K562 (cell line): ENCODE data around the gene ANXA2. TPM values are rescaled to one million over a fixed set of nuclear protein-coding genes. Genes with fewer than 3 reads are reported as not detected.

Experiments used
- ATAC-seq: fragments of 200-7000 bp; cut with Tn5 transposase; 3 replicates; pipeline ENCODE4 v1.9.1; 2020; ENCODE audit warnings: moderate library complexity
- BruUV-seq: library from RNA; stranded (reverse); fragments of 400-500 nt; replicated peaks from 2 replicates; lab custom pipeline; 2021; lab: Mats Ljungman, UMichigan
- CTCF ChIA-PET: fragments of 300-600 bp; formaldehyde crosslinking; extraction: SDS; loops from one replicate; lab custom pipeline; 2021; ENCODE audit warnings: low intra/inter-chr PET ratio; lab: Yijun Ruan, JAX
- POLR2A ChIA-PET: fragments of 300-600, 350-650 bp; sonication (Branson Sonifier 250); formaldehyde crosslinking; extraction: SDS; loops from one replicate; lab custom pipeline; 2021; ENCODE audit warnings: antibody characterized with exemption, inconsistent platforms; lab: Yijun Ruan, JAX
- DNase-seq, 4 experiments: peaks; one replicate each; pipeline versions ENCODE4 v3.0.0 to v3.0.0-alpha.2; 2011 to 2018; ENCODE audit warnings: low spot score in 3 of 4, mixed read lengths in 3 of 4; ENCODE audit errors: extremely low read depth in 1 of 4
- FAIRE-seq: peaks from 2 replicates; lab custom pipeline; 2011; peaks lifted over from hg19 to GRCh38; lab: Jason Lieb, UNC
- H2AFZ ChIP-seq: 2 replicates; pipeline ENCODE4 v1.6.0; 2011; ENCODE audit warnings: low read depth, low read length, control low read depth, inconsistent platforms
- H3K27ac ChIP-seq: fragments of 200-600 bp; 3 replicates; pipeline ENCODE4 v1.8.0; 2011; ENCODE audit warnings: low read depth, mild to moderate bottlenecking, control low read depth, inconsistent platforms, low read length, moderate library complexity, mixed read lengths; ENCODE audit errors: extremely low read depth
- H3K27me3 ChIP-seq, 2 experiments: fragments of 300-600 bp in 1 of 2; 2 replicates in 1 of 2; 3 replicates in 1 of 2; pipeline versions ENCODE4 v1.6.0 to v1.8.0; 2011; ENCODE audit warnings: inconsistent platforms in 2 of 2, low read length in 2 of 2, mild to moderate bottlenecking in 1 of 2, mixed read lengths in 1 of 2, moderate library complexity in 1 of 2; ENCODE audit not compliant: control insufficient read depth in 2 of 2, insufficient read depth in 2 of 2
- H3K36me3 ChIP-seq: fragments of 300-600 bp; 3 replicates; pipeline ENCODE4 v1.8.0; 2011; ENCODE audit warnings: mild to moderate bottlenecking, low read length, inconsistent platforms; ENCODE audit not compliant: control insufficient read depth, insufficient read depth
- H3K4me1 ChIP-seq, 2 experiments: fragments of 200-600 bp in 1 of 2; replicated peaks in 1 of 2; 2 replicates in 1 of 2; 3 replicates in 1 of 2; pipeline versions ENCODE4 v1.5.1 to v1.8.0; 2011; ENCODE audit warnings: inconsistent platforms in 2 of 2, low read length in 2 of 2, mild to moderate bottlenecking in 1 of 2, mixed read lengths in 1 of 2, moderate library complexity in 1 of 2; ENCODE audit not compliant: control insufficient read depth in 2 of 2, insufficient read depth in 2 of 2
- H3K4me2 ChIP-seq: 2 replicates; pipeline ENCODE4 v1.6.1; 2011; ENCODE audit warnings: low read length, control low read depth, inconsistent platforms, mixed read lengths; ENCODE audit not compliant: insufficient read depth
- H3K4me3 ChIP-seq: fragments of 200-600 bp; sonication (generic), shearing (Covaris generic); 2 replicates; pipeline ENCODE4 v1.5.1; 2016; ENCODE audit warnings: control low read depth, inconsistent platforms
- H3K79me2 ChIP-seq: fragments of 200-600 bp; 3 replicates; pipeline ENCODE4 v1.8.0; 2011; ENCODE audit warnings: low read length, inconsistent platforms; ENCODE audit not compliant: control insufficient read depth, insufficient read depth
- H3K9ac ChIP-seq, 2 experiments: 2 replicates each; pipeline versions ENCODE4 v1.6.0 to v1.6.1; 2011; ENCODE audit warnings: low read depth in 2 of 2, low read length in 2 of 2, control low read depth in 1 of 2, inconsistent platforms in 1 of 2, mild to moderate bottlenecking in 1 of 2, mixed read lengths in 1 of 2; ENCODE audit not compliant: insufficient read depth in 1 of 2
- H3K9me1 ChIP-seq: one replicate; pipeline ENCODE4 v1.6.0; 2011; ENCODE audit warnings: inconsistent platforms, mild to moderate bottlenecking, low read length, moderate library complexity; ENCODE audit not compliant: control insufficient read depth, insufficient read depth
- H3K9me3 ChIP-seq: replicated peaks from 2 replicates; pipeline ENCODE4 v1.5.1; 2011; ENCODE audit warnings: low read depth, low read length, inconsistent platforms; ENCODE audit not compliant: control insufficient read depth, insufficient read depth
- H4K20me1 ChIP-seq: replicated peaks from 2 replicates; pipeline ENCODE4 v1.6.1; 2011; ENCODE audit warnings: low read length, inconsistent platforms, mixed read lengths; ENCODE audit not compliant: control insufficient read depth, insufficient read depth
- ARID1B ChIP-seq: fragments of 450-650 bp; IDR thresholded peaks from 2 replicates; pipeline ENCODE4 v1.6.1; 2016; ENCODE audit warnings: antibody characterized with exemption, mild to moderate bottlenecking, inconsistent platforms
- CHCHD3 ChIP-seq: fragments of 250-450 bp; sonication (Bioruptor Pico); IDR thresholded peaks from 2 replicates; pipeline ENCODE4 v2.1.2; 2022; ENCODE audit warnings: mild to moderate bottlenecking
- CREM ChIP-seq: IDR thresholded peaks from 2 replicates; pipeline ENCODE4 v1.6.1; 2014; ENCODE audit warnings: antibody characterized with exemption, low read depth
- DNMT1 ChIP-seq: fragments of 450-650 bp; IDR thresholded peaks from 2 replicates; pipeline ENCODE4 v1.6.1; 2016; ENCODE audit warnings: antibody characterized with exemption, mild to moderate bottlenecking
- ELF4 ChIP-seq: fragments of 450-650 bp; formaldehyde crosslinking; IDR thresholded peaks from 2 replicates; pipeline ENCODE4 v1.4.0; 2022; ENCODE audit warnings: missing genetic modification characterization
- HDAC1 ChIP-seq, 2 experiments: fragments of 450-650 bp; IDR thresholded peaks; 2 replicates each; pipeline ENCODE4 v1.6.1; 2016 to 2017; ENCODE audit warnings: inconsistent platforms in 1 of 2, mild to moderate bottlenecking in 1 of 2, moderate library complexity in 1 of 2
- HDAC6 ChIP-seq: IDR thresholded peaks from 2 replicates; pipeline ENCODE4 v1.6.1; 2012; ENCODE audit warnings: low read depth, mild to moderate bottlenecking, control low read depth, inconsistent platforms, low read length, moderate library complexity
- IRF2 ChIP-seq: sonication (generic); formaldehyde crosslinking; IDR thresholded peaks from 2 replicates; pipeline ENCODE4 v1.8.1; 2022; ENCODE audit warnings: mild to moderate bottlenecking, missing genetic modification reagents
- MTA2 ChIP-seq: fragments of 450-650 bp; IDR thresholded peaks from 2 replicates; pipeline ENCODE4 v1.6.1; 2016; ENCODE audit warnings: low read depth
- MXD1 ChIP-seq: fragments of 250-450 bp; sonication (Bioruptor Pico); IDR thresholded peaks from 2 replicates; pipeline ENCODE4 v1.8.0; 2021; ENCODE audit warnings: borderline replicate concordance, mild to moderate bottlenecking, moderate library complexity; ENCODE audit not compliant: poor library complexity, severe bottlenecking
- NCOA4 ChIP-seq: fragments of 450-650 bp; IDR thresholded peaks from 2 replicates; pipeline ENCODE4 v1.6.1; 2018; ENCODE audit warnings: mild to moderate bottlenecking; ENCODE audit not compliant: partially characterized antibody
- NFXL1 ChIP-seq: fragments of 450-650 bp; formaldehyde crosslinking; IDR thresholded peaks from 2 replicates; pipeline ENCODE4 v1.4.0; 2021; ENCODE audit warnings: mild to moderate bottlenecking
- NONO ChIP-seq, 2 experiments: fragments of 200-400 bp in 1 of 2; fragments of 450-650 bp in 1 of 2; formaldehyde crosslinking in 1 of 2; IDR thresholded peaks; 2 replicates each; pipeline ENCODE4 v1.6.1; 2017; ENCODE audit warnings: low read depth in 2 of 2, mild to moderate bottlenecking in 2 of 2, moderate library complexity in 2 of 2, low read length in 1 of 2
- PHTF2 ChIP-seq: fragments of 250-450 bp; sonication (Bioruptor Pico); IDR thresholded peaks from 2 replicates; pipeline ENCODE4 v1.5.0; 2021; ENCODE audit warnings: mild to moderate bottlenecking
- POU5F1 ChIP-seq: fragments of 150-350 bp; IDR thresholded peaks from 2 replicates; pipeline ENCODE4 v1.6.1; 2014; ENCODE audit warnings: borderline replicate concordance, low read length, low read depth, mild to moderate bottlenecking; ENCODE audit not compliant: partially characterized antibody
- STAT5B ChIP-seq: fragments of 250-450 bp; sonication (Bioruptor Pico); IDR thresholded peaks from 2 replicates; pipeline ENCODE4 v1.8.0; 2021; ENCODE audit warnings: mild to moderate bottlenecking, inconsistent platforms
- ZNF41 ChIP-seq: fragments of 250-450 bp; sonication (Bioruptor Pico); conservative IDR thresholded peaks from 2 replicates; pipeline ENCODE4 v1.4.0; 2020; ENCODE audit warnings: mild to moderate bottlenecking
- WGBS: fragments of 100-300 bp; shearing (Covaris generic); methylation state at CpG from one replicate; pipeline ENCODE4 v1.1.6; 2016; ENCODE audit warnings: low coverage, mixed read lengths; ENCODE audit not compliant: insufficient coverage; ENCODE audit errors: missing lambda C conversion rate; 5-methylcytosine and 5-hydroxymethylcytosine counted together
- in situ Hi-C: fragments of 300-500 bp; cut with MboI; formaldehyde crosslinking; loops from 4 replicates; pipeline ENCODE4 v1.15.0; 2018; ENCODE audit warnings: inconsistent platforms, mixed read lengths
- intact Hi-C: fragments of 100-400 bp; cut with micrococcal nuclease; formaldehyde crosslinking; loops from 2 replicates; pipeline ENCODE4 v1.14.2; 2022
- polyA plus RNA-seq, 8 experiments: library from polyadenylated mRNA; depleted of rRNA in 4 of 8; stranded (reverse) in 5 of 8; unstranded in 3 of 8; fragments of >200 nt; fragmentation: Nextera tagmentation in 2 of 8; fragmentation: Illumina TruSeq in 1 of 8; extraction: Ambion mirVana in 2 of 8; extraction: Trizol in 1 of 8; gene quantifications; 2 replicates each; pipeline versions ENCODE4 v1.2.1 to v1.2.3, GENCODE V29; 2011 to 2014; ENCODE audit warnings: inconsistent platforms in 1 of 8, missing spikeins in 1 of 8
- total RNA-seq, 7 experiments: library from RNA; depleted of rRNA in 6 of 7; stranded (reverse); fragments of >200 nt in 6 of 7; fragmentation: Illumina TruSeq in 2 of 7; extraction: Trizol in 2 of 7; gene quantifications; 2 replicates each; pipeline versions ENCODE4 v1.2.1 to v1.2.3, GENCODE V29; 2011 to 2021; ENCODE audit warnings: low replicate concordance in 1 of 7
- TF ChIP-seq, protein P1 (sequence below): fragments of 250-450 bp; sonication (Bioruptor Pico); IDR thresholded peaks from 2 replicates; pipeline ENCODE4 v1.5.0; 2021
- TF ChIP-seq, protein P2 (sequence below): fragments of 250-450 bp; sonication (Bioruptor Pico); IDR thresholded peaks from 2 replicates; pipeline ENCODE4 v1.5.0; 2020; ENCODE audit warnings: mild to moderate bottlenecking

Gene ANXA2
- total and polyA plus RNA-seq, 9 of the 15 experiments (the other 6 are each of a cell fraction or from before 2014, with no cell fraction given): 301 to 1,102 (median 452) TPM

DNA sequence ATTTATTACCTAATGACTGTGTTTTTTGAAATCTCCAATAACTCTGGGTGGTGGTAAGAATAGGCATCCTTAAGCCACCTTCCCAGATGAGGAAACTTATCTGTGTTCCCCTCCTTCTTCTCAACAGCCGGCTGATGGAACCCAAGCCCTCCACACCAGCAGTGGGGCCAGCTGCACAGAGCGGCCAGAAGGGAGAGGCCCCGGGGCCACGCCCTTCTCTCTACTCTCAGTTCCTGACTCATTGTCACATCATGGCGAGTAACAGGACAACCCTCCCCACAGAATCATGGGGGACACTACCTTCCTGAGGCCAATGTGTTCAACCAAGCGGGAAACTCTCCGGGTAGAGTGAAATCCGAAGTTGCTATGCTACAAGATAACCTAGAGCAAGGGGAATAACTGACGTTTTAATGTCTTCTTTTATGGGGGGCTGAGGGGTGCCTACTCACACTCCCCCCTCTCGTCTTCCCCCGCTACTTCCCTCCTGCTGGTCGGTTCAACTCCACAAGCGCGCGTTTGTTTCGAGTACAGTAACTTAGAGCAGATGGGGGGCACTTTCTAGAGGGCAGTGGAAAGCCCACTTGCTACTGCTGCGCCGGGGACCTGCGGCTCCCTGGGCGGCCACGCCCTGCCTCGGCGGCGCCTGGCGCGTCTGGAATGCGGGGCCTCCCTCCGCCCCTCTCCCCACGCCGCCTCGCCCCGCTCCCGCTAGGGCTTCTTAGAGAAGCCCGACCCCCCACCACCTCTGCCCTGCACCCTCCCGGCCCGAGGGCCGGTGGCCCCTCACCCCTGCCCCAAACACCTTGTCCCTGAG is 621 bp downstream of the ANXA2 start:
- intact Hi-C loops (loop anchor here (2.0 kb wide), 1 partner anchor 82 kb away; the partner anchor contains the start of gene ICE2), in situ Hi-C loops (no loop called here)
- Histone ChIP-seq H3K27ac (peak overlapping the region; percentile 92), H3K9me3 (no peaks in the 10 kb centered on the region), H3K9me1 (peaks cover 6% of the 10 kb centered on the region), H3K27me3 (no peaks in the 10 kb centered on the region), H3K4me1 (peaks cover 36 to 40% of the 10 kb centered on the region in 2 experiments), H3K4me2 (peak overlapping the region; percentile 98), H3K36me3 (peaks cover 44% of the 10 kb centered on the region; the same call in 2 of the 3 replicates), H3K79me2 (peaks cover 56% of the 10 kb centered on the region), H3K9ac (peak overlapping the region; percentile 90 to 92), H3K4me3 (peak overlapping the region; percentile 95), H4K20me1 (peaks cover 41% of the 10 kb centered on the region), H2AFZ (peak overlapping the region; percentile 90)
- WGBS: under 1% methylated on average over 29 of the region's 37 CpGs
- FAIRE-seq (peak; percentile 91), ATAC-seq (peak; percentile 85), DNase-seq (peak; percentile 79 to 92 (median 84))
- ChIA-PET POLR2A (interaction anchor here (0.6 to 5.6 kb wide), 15 partner anchors 8 to 1126 kb away, joined by 3 to 38 read pairs (median 3); partner anchors contain the start of gene BNIP2), CTCF (no interaction called here)
- no TSS peak for BruUV-seq
- no peak for TF ChIP-seq ZNF41 (CRISPR knock-in tag)
- TF ChIP-seq IRF2 (CRISPR knock-in tag): no peak
- TF ChIP-seq CREM: peak; percentile 51
- TF ChIP-seq, protein P1, sequence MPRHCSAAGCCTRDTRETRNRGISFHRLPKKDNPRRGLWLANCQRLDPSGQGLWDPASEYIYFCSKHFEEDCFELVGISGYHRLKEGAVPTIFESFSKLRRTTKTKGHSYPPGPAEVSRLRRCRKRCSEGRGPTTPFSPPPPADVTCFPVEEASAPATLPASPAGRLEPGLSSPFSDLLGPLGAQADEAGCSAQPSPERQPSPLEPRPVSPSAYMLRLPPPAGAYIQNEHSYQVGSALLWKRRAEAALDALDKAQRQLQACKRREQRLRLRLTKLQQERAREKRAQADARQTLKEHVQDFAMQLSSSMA: no peak
- TF ChIP-seq STAT5B (CRISPR knock-in tag): no peak
- peak in 1 of 2 experiments; percentile 63; a peak in 2 of 4 replicates for TF ChIP-seq HDAC1 (IDR thresholded peaks at IDR 0.05)
- no peak for TF ChIP-seq NFXL1 (CRISPR knock-in tag)
- no peak for TF ChIP-seq NCOA4
- no peak for TF ChIP-seq DNMT1
- 0 out of 2 replicates have a peak, but pooled peaks have one; percentile 22 for TF ChIP-seq MTA2
- no peak for TF ChIP-seq CHCHD3
- TF ChIP-seq PHTF2 (CRISPR knock-in tag): no peak
- peak in 1 of 2 experiments; percentile 39; a peak in 1 of 4 replicates for TF ChIP-seq NONO (IDR thresholded peaks at IDR 0.05; ENCODE audit: low read depth in 2 of 2, low read length in 1 of 2)
- TF ChIP-seq HDAC6: no peak
- TF ChIP-seq MXD1 (CRISPR knock-in tag): no peak
- TF ChIP-seq, protein P2, sequence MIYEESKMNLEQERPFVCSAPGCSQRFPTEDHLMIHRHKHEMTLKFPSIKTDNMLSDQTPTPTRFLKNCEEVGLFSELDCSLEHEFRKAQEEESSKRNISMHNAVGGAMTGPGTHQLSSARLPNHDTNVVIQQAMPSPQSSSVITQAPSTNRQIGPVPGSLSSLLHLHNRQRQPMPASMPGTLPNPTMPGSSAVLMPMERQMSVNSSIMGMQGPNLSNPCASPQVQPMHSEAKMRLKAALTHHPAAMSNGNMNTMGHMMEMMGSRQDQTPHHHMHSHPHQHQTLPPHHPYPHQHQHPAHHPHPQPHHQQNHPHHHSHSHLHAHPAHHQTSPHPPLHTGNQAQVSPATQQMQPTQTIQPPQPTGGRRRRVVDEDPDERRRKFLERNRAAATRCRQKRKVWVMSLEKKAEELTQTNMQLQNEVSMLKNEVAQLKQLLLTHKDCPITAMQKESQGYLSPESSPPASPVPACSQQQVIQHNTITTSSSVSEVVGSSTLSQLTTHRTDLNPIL (CRISPR knock-in tag): no peak
- peak; percentile 73 for TF ChIP-seq ARID1B
- no peak for TF ChIP-seq POU5F1
- no peak for TF ChIP-seq ELF4 (CRISPR knock-in tag)
